MM.1S (cell line): Measurements from ENCODE around the gene KAT7.

Source experiments
- DNase-seq: peaks from one replicate; pipeline ENCODE4 v3.0.0-alpha.2; 2015
- H2AFZ ChIP-seq: fragments of 300-600 bp; sonication (generic); 2 replicates; pipeline ENCODE4 v1.6.0; 2016; ENCODE audit warnings: antibody characterized with exemption, low read length
- H3F3A ChIP-seq: fragments of 300-600 bp; sonication (generic); 2 replicates; pipeline ENCODE4 v1.6.1; 2016; ENCODE audit warnings: mild to moderate bottlenecking, antibody characterized with exemption, low read length, moderate library complexity, mixed read lengths; ENCODE audit not compliant: insufficient read depth
- H3K27ac ChIP-seq: fragments of 300-600 bp; sonication (generic); 2 replicates; pipeline ENCODE4 v1.5.1; 2016; ENCODE audit warnings: mild to moderate bottlenecking, low read length
- H3K27me3 ChIP-seq: fragments of 300-600 bp; sonication (generic); replicated peaks from 2 replicates; pipeline ENCODE4 v1.6.0; 2016; ENCODE audit warnings: low read length; ENCODE audit not compliant: insufficient read depth
- H3K36me3 ChIP-seq: fragments of 300-600 bp; sonication (generic); replicated peaks from 2 replicates; pipeline ENCODE4 v1.6.1; 2016; ENCODE audit warnings: mild to moderate bottlenecking, low read length, mixed read lengths; ENCODE audit not compliant: insufficient read depth
- H3K4me1 ChIP-seq: fragments of 300-600 bp; sonication (generic); 2 replicates; pipeline ENCODE4 v1.6.1; 2016; ENCODE audit warnings: low read length, mixed read lengths
- H3K4me2 ChIP-seq: fragments of 300-600 bp; sonication (generic); 2 replicates; pipeline ENCODE4 v1.6.0; 2016; ENCODE audit warnings: low read depth, low read length
- H3K4me3 ChIP-seq: fragments of 300-600 bp; sonication (generic); 2 replicates; pipeline ENCODE4 v1.5.1; 2016; ENCODE audit warnings: low read length, mixed read lengths
- H3K79me2 ChIP-seq: fragments of 300-600 bp; sonication (generic); 2 replicates; pipeline ENCODE4 v1.6.1; 2016; ENCODE audit warnings: mixed run types, low read length, mixed read lengths
- H3K9ac ChIP-seq: fragments of 300-600 bp; sonication (generic); 2 replicates; pipeline ENCODE4 v1.6.1; 2016; ENCODE audit warnings: low read length, mixed read lengths
- H3K9me2 ChIP-seq: fragments of 300-600 bp; sonication (generic); replicated peaks from 2 replicates; pipeline ENCODE4 v1.6.1; 2016; ENCODE audit warnings: mild to moderate bottlenecking, low read length, mixed read lengths; ENCODE audit not compliant: insufficient read depth
- H3K9me3 ChIP-seq: fragments of 300-600 bp; sonication (generic); replicated peaks from 2 replicates; pipeline ENCODE4 v1.6.1; 2016; ENCODE audit warnings: mild to moderate bottlenecking, low read length, mixed read lengths; ENCODE audit not compliant: insufficient read depth
- H4K20me1 ChIP-seq: fragments of 300-600 bp; sonication (generic); 2 replicates; pipeline ENCODE4 v1.6.1; 2016; ENCODE audit warnings: mild to moderate bottlenecking, low read length, moderate library complexity, mixed read lengths; ENCODE audit not compliant: insufficient read depth
- CTCF ChIP-seq: fragments of 300-600 bp; sonication (generic); IDR thresholded peaks from 2 replicates; pipeline ENCODE4 v1.5.1; 2016; ENCODE audit warnings: antibody characterized with exemption, low read length, mixed read lengths
- EZH2 ChIP-seq: fragments of 300-600 bp; sonication (generic); optimal IDR thresholded peaks from 2 replicates; pipeline ENCODE3; 2017; ENCODE audit warnings: low read depth, mild to moderate bottlenecking, antibody characterized with exemption, low read length, mixed read lengths
- EZH2phosphoT487 ChIP-seq: fragments of 300-600 bp; sonication (generic); IDR thresholded peaks from 2 replicates; pipeline ENCODE4 v1.6.1; 2018; ENCODE audit warnings: antibody characterized with exemption, low read length

The KAT7 gene

GRCh38 chr17:49858796-49859195 lies 70.3 kb downstream of the KAT7 start:
- no peak overlapping the region for H3K27ac ChIP-seq
- no peak for DNase-seq
- H3K9me3 ChIP-seq = no peaks in the 10 kb centered on the region
- no peaks in the 10 kb centered on the region for H3K36me3 ChIP-seq
- no peak overlapping the region for H3K4me2 ChIP-seq
- no peaks in the 10 kb centered on the region for H4K20me1 ChIP-seq
- 0 out of 2 replicates have a peak, but pooled peaks cover 4% of the 10 kb centered on the region for H3K4me1 ChIP-seq
- peaks cover 20% of the 10 kb centered on the region for H3K27me3 ChIP-seq
- TF ChIP-seq EZH2phosphoT487 (no peak), EZH2 (no peak), CTCF (no peak)
- no peaks in the 10 kb centered on the region for H3F3A ChIP-seq
- H3K9ac ChIP-seq = no peak overlapping the region
- H3K9me2 ChIP-seq = no peaks in the 10 kb centered on the region
- no peak overlapping the region for H3K4me3 ChIP-seq
- no peak overlapping the region for H2AFZ ChIP-seq
- no peaks in the 10 kb centered on the region for H3K79me2 ChIP-seq

DNA sequence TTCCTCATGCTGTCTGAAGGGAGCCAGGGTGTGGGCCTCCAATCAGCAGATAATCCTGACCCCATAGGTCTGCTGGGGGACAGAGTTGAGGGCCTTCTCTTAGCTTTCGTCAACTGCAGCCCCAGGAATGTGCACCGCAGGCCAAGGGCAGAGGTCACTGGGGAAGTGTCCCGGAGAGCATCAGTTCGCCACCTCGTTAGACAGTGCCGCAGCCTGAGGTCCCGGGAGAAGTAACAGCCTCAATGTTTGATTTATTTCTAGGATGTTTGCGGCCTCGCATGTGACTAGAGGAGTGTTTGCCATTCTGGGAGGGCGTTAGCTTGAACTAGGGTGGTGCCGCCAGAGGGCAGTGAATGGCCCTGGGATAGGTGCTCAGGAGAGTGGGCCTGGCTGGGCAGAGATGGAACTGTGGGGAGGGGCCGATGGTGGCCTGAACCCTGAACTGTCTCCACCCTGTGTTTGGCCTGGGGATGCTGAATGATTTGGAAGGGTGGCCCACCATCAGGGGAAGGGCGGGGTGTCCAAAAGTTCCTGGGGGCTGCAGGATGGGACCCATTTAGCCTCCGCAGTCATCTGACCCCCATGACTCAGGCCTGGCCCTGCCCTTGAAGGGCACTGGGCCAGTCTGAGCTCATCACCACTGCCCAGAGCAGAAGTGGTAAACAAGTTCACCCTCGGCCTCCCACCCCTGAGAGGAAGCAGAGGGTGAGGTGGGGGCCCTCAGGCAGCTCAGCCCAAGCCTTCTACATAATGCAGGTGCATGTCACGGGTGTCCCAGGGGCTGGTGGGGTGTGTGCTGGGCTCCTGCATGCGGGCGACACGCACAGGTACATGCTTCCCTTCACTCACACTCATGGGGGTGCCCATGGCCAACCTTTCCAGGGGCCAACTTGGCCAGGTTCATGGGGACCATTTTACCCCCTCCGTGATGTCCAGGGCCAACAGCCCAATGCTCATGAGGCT lies 71.8 kb downstream of the KAT7 start:
- Histone ChIP-seq H3K36me3 (no peaks in the 10 kb centered on the region), H3K9ac (no peak overlapping the region), H3F3A (no peaks in the 10 kb centered on the region), H3K4me3 (no peak overlapping the region), H3K79me2 (no peaks in the 10 kb centered on the region), H2AFZ (no peak overlapping the region), H3K9me3 (no peaks in the 10 kb centered on the region), H3K4me2 (no peak overlapping the region), H3K27ac (no peak overlapping the region), H3K4me1 (0 out of 2 replicates have a peak, but pooled peaks cover 4% of the 10 kb centered on the region), H4K20me1 (no peaks in the 10 kb centered on the region), H3K27me3 (peaks cover 32% of the 10 kb centered on the region), H3K9me2 (no peaks in the 10 kb centered on the region)
- no peak for TF ChIP-seq EZH2
- no peak for TF ChIP-seq CTCF
- no peak for DNase-seq

GRCh38 chr17:49861150-49861884 lies 72.8 kb downstream of the KAT7 start:
- Histone ChIP-seq H3K4me3 (no peak overlapping the region), H3K9me2 (no peaks in the 10 kb centered on the region), H3K27me3 (peaks cover 42% of the 10 kb centered on the region), H2AFZ (no peak overlapping the region), H4K20me1 (no peaks in the 10 kb centered on the region), H3K79me2 (no peaks in the 10 kb centered on the region), H3K9me3 (no peaks in the 10 kb centered on the region), H3F3A (no peaks in the 10 kb centered on the region), H3K27ac (no peak overlapping the region), H3K36me3 (no peaks in the 10 kb centered on the region), H3K9ac (no peak overlapping the region), H3K4me2 (no peak overlapping the region), H3K4me1 (0 out of 2 replicates have a peak, but pooled peaks cover 4% of the 10 kb centered on the region)
- peak; percentile 30 for DNase-seq
- no peak for TF ChIP-seq EZH2
- peak; percentile 91 for TF ChIP-seq CTCF
- TF ChIP-seq EZH2phosphoT487 = no peak
